ENCODE measurements around the gene RLBP1.

GRCh38 chr15:89184886-89185526 is 36.4 kb downstream of the RLBP1 start:
- TF ChIP-seq CTCF (IDR thresholded peaks at IDR 0.05) (no peak), POLR2A (IDR thresholded peaks at IDR 0.05) (no peak)

Measured in esophagus squamous epithelium (tissue), 4 donors.